ENCODE measurements around the gene TRIM9.

The TRIM9 gene

DNA sequence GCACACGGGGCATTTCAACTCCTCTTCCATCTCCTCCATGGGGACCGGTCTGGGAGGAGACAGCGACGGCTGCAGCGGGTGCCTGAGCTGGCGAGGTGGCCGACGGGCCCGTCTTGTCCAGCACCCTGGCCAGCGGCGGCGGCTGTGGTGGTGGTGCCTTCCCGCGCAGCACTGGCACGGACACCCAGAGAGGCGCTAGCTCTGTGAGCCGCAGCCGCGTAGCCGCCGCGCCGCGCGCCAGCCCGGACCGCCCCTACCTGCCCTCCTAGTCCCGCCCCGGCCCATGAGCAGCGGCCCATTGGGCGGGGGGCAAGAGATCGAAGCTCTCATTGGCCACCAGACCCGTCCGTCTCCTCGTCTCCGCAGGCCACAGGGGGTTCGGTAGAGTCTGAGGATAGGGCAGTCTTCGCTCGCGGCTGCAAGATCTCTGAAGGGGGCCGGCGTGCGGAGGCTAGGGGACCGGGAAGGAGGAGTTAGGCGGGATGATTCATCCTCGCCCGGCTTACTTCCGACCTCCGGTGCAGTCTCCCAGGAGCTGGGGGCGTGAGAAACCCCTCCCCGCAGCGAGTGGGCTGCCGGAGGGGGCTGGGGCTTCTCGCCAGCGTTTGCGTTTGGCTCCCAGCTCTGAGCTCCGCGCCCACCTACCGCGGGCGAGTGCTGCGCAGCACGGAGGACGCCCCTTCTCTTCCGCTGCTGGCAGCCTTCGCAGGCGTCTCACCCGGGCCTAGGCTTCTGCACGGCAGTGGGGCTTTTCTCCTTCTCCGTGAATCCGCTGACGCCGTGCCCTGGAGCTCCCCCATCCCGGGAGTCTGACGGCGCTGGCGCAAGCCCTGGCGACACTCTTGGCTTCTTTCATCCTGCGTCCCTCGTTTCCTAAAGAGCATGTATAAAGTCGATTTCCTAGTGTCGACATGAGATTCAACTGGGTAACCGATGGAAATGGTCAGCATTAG lies at the start of gene TRIM9:
TSS of gene TRIM9 (minus strand) at position 205 of the 953 bp plus-strand sequence. CDS start at position 39, 166 bp downstream.
- peak; percentile 67 to 85 (median 83) for DNase-seq (ENCODE audit: low read depth in 3 of 3, low spot score in 1 of 3)

- DNase-seq (ENCODE audit: low read depth in 3 of 3, low spot score in 1 of 3) = no peak
Observed at GRCh38 chr14:51140856-51141255, 46.0 kb upstream of the TRIM9 start.

DNA sequence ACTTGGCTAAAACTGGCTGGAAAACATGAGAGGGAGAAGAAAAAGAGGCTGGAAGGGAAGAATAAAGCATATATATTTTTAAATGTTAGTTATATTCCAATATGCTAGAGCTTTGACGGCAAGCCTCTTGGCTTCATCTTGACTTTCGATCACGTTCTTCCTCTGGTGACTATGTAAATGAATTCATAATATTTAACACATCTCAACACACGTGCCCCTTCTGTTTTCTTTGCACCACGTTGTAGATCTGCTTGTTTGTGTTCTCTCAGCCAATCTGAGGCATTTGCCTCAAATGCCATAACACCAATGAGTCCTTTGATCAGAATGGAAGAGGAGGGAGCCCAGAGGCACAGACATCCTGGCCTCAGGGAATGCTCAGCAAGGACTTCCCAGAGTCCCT lies 45.4 kb upstream of the TRIM9 start:
- DNase-seq (ENCODE audit: low read depth in 3 of 3, low spot score in 1 of 3) = no peak

GRCh38 chr14:51139121-51139681 lies 44.3 kb upstream of the TRIM9 start:
- DNase-seq (ENCODE audit: low read depth in 3 of 3, low spot score in 1 of 3) = no peak

GRCh38 chr14:51138404-51139103 lies 43.6 kb upstream of the TRIM9 start:
- no peak for DNase-seq (ENCODE audit: low read depth in 3 of 3, low spot score in 1 of 3)

DNA sequence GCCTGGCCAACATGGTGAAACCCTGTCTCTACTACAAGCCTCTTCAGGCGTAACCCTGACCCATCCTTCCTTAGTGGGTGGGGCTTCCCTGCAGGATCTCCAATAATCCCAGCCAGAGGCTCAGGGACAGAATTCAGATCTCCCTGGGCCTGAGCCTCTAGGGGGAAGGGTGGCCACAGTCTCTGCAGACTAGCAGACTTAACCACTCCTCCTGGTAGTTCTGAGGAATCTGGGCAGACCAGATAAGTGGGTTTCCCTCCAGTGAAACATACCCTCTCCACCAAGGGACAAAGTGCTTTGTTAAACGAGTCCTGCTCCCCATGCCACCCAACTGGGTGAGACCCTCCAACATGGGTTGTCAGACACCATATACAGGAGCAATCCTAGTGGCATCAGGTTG lies 36.6 kb upstream of the TRIM9 start:
- DNase-seq (ENCODE audit: low read depth in 3 of 3, low spot score in 1 of 3) = no peak

DNA sequence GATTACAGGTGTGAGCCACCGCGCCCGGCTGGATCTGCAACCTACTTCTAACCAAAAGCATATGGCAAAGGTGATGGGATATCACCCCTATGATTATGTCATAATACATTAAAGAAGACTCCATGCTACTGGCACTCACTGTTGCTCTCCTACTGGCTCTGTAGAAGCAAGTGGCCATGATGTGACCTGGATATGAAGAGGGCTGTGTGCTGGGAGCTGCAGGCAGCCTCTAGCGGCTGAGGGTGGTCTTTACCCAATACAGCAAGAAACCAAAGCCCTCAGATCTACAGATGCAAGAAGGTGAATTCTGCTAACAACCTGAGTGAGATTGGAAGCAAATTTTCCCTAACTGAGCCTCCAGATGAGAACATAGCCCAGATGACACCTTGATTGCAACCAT lies 34.2 kb upstream of the TRIM9 start:
- no peak for DNase-seq (ENCODE audit: low read depth in 3 of 3, low spot score in 1 of 3)

- no peak for DNase-seq (ENCODE audit: low read depth in 3 of 3, low spot score in 1 of 3)
Observed at GRCh38 chr14:51124029-51124428, 29.1 kb upstream of the TRIM9 start.

GRCh38 chr14:51121096-51121495 lies 26.2 kb upstream of the TRIM9 start:
- DNase-seq (ENCODE audit: low read depth in 3 of 3, low spot score in 1 of 3) = no peak

DNA sequence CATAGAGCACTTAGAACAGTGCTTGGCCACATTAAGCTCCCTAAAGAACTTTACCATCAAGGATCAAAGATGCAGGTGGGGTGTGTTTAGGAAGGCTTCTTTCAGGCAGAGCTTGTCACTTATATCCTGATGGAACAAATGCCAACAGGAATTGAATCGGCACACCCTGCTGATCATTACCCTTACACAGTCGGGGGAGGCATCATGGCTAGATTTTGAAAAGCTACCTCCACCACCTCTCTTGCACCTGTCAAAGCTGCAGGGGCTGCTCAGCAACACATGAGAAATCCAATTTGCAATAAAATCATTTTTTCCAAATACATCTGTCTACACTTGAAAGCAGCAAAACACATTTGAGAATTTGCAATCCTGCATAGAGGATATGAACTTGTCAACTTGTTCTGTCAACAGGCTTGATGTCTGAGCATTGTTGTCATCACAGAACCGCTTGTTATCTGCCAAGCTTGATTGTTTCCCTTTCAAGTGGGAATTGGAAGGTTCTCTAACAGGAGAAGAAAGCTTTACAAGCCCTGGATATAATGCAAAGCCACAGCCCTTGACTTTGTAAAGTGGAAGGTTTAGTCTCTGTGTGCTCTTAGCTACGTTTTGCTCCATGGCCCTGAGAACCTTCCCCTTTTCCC lies 24.6 kb upstream of the TRIM9 start:
- DNase-seq (ENCODE audit: low read depth in 3 of 3, low spot score in 1 of 3) = no peak

GRCh38 chr14:51118993-51119392 lies 24.1 kb upstream of the TRIM9 start:
- DNase-seq (ENCODE audit: low read depth in 3 of 3, low spot score in 1 of 3) = no peak

DNA sequence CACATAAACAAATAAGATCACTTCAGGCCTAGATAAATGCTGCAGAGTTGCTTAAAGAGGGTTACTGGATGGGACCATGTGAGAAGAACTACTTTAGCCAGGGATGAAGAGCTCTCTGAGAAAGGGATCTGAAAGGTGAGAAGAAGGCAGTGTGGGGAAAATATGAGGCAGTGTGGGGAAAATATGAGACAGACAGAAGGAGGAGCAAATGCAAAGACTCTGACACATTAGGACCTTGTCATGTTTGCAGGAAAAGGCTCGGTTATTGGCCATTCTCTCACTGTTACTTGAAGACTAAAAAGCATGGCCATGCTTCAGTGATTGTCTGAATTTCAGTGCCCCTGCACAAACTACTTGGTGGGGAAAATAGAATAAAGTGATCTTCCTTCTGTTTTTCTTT lies 22.7 kb upstream of the TRIM9 start:
- no peak for DNase-seq (ENCODE audit: low read depth in 3 of 3, low spot score in 1 of 3)

GRCh38 chr14:51116682-51117081 lies 21.8 kb upstream of the TRIM9 start:
- no peak for DNase-seq (ENCODE audit: low read depth in 3 of 3, low spot score in 1 of 3)

GRCh38 chr14:51109651-51110050 lies 14.7 kb upstream of the TRIM9 start:
- DNase-seq (ENCODE audit: low read depth in 3 of 3, low spot score in 1 of 3) = no peak

DNA sequence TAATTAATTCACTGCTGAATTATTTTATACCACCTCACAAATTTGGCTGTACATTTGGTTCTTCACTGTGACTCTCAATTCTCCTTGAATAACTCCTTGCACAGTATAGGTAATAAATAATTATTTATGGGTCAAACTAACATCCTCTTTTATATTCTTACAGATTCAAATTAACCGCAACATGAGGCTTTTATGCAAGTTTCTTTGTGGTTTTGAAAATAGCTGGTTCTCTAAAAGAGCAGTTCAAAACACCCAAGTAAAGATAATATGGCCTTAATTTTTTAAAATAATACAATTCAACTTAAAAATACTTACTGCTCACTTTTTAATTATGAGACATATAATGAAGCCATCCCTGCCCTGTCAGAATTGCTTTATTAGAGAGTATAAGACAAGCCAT lies 12.9 kb upstream of the TRIM9 start:
- no peak for DNase-seq (ENCODE audit: low read depth in 3 of 3, low spot score in 1 of 3)

GRCh38 chr14:51104467-51104866 lies 9.6 kb upstream of the TRIM9 start:
- no peak for DNase-seq (ENCODE audit: low read depth in 3 of 3, low spot score in 1 of 3)

- DNase-seq (ENCODE audit: low read depth in 3 of 3, low spot score in 1 of 3) = no peak
Observed at GRCh38 chr14:51097287-51097686, 2.4 kb upstream of the TRIM9 start.

GRCh38 chr14:51096870-51097269 lies 2.0 kb upstream of the TRIM9 start:
- DNase-seq (ENCODE audit: low read depth in 3 of 3, low spot score in 1 of 3) = no peak

DNA sequence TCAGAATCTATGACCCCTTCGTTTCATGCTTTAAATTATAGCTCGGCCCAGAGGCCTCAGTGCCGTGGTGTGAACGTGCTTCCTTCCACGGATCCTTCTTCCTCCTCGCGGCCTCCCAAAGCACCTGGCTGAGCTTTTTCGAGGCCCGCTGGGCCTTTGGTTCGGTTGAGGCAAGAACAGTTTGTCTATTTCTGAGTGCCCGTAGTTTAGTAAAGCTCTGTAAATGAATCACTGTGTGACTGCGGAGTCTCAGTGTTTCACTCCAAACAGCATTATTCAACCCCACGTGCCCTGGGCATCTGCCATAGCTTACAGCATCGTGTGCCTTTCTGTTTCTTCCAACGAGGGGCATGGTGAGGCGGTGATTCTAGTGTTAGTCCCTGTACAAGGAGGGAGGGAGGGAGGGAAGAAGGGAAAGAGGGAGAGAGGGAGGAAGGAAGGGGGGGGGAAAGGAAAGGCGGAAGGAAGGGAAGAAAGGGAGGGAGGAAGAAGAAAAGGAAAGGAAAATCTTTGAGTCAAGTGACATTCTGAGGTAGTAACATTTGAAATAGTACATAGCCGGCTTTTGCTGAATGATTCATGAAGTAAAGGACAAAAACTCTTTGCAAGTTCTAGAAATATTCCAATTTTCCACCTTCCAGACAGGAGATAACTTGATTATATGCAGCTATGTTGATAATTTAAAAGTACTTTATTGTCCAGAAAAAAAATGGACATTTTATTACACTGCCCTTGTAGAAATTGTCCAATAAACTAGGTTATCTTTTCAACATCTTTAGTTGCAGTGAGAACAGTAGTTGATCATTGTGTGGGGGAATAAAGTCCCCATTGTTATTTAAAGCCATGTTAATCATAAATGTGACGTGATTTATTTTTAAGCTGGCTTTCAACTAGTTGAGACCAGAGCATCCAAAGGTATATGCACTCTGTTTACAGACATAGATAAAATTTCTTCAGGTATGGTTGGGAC lies 1.2 kb upstream of the TRIM9 start:
- DNase-seq (ENCODE audit: low read depth in 3 of 3, low spot score in 1 of 3) = no peak

- DNase-seq (ENCODE audit: low read depth in 3 of 3, low spot score in 1 of 3) = peak in 1 of 3 donors; percentile 9
Observed at GRCh38 chr14:51094282-51094821, 553 bp downstream of the TRIM9 start.

Data from stimulated activated CD4-positive, alpha-beta T cell treated with anti-CD3 and anti-CD28 coated beads, TNF-alpha, amount 100 ng/mL, for 1 hour (primary cell).